Transverse colon (tissue), 4 donors: Measurements from ENCODE around the gene RAB25. TPM values are rescaled to one million over a fixed set of nuclear protein-coding genes. Genes with fewer than 3 reads are reported as not detected.
A peak's percentile ranks its signal among the peaks of the same experiment; 100 is the strongest.

Experiments
- DNase-seq: peaks from one replicate; pipeline ENCODE4 v3.0.0-alpha.2; 2019
- H3K27ac ChIP-seq, 4 donors: fragments of 200-600 bp; sonication (generic); 2 replicates each; pipeline ENCODE4 v1.5.1; 2016 to 2018; ENCODE audit warnings: inconsistent platforms in 4 of 4
- H3K27me3 ChIP-seq: fragments of 200-600 bp; sonication (generic); 2 replicates; pipeline ENCODE4 v1.5.1; 2017; ENCODE audit warnings: inconsistent platforms
- H3K36me3 ChIP-seq, 4 donors: fragments of 200-600 bp; sonication (generic); 2 replicates each; pipeline ENCODE4 v1.5.1; 2017 to 2019; ENCODE audit warnings: inconsistent platforms in 4 of 4
- H3K4me1 ChIP-seq, 4 donors: fragments of 200-600 bp; sonication (generic); 2 replicates each; pipeline ENCODE4 v1.5.1; 2017 to 2020; ENCODE audit warnings: inconsistent platforms in 4 of 4
- H3K4me3 ChIP-seq, 4 donors: fragments of 200-600 bp; sonication (generic); 1 replicate in 1 of 4; 2 replicates in 3 of 4; pipeline versions ENCODE4 v1.5.1 to v1.6.1; 2017 to 2019; ENCODE audit warnings: inconsistent platforms in 4 of 4
- H3K9me3 ChIP-seq, 2 donors: fragments of 200-600 bp; sonication (generic); 2 replicates each; pipeline ENCODE4 v1.5.1; 2017 to 2019; ENCODE audit warnings: inconsistent platforms in 2 of 2
- EP300 ChIP-seq: sonication (generic); formaldehyde crosslinking; IDR thresholded peaks from one replicate; pipeline ENCODE4 v1.6.1; 2017; ENCODE audit warnings: antibody characterized with exemption, low read depth
- POLR2A ChIP-seq: fragments of 450-650 bp; IDR thresholded peaks from one replicate; pipeline ENCODE4 v1.6.1; 2016; ENCODE audit warnings: antibody characterized with exemption, mild to moderate bottlenecking, moderate library complexity
- POLR2AphosphoS5 ChIP-seq, 3 donors: sonication (generic); formaldehyde crosslinking; IDR thresholded peaks; one replicate each; pipeline ENCODE4 v1.6.1; 2016; ENCODE audit warnings: antibody characterized with exemption in 3 of 3
- WGBS, 2 donors: methylation state at CpG; one replicate each; pipeline ENCODE4 v1.1.5; 2018; ENCODE audit warnings: low coverage in 1 of 2; 5-methylcytosine and 5-hydroxymethylcytosine counted together
- in situ Hi-C, 4 donors: fragments of 200-750 bp; cut with MboI; loops; one replicate each; pipeline versions ENCODE4 v1.15.0 to v1.15.1; 2017; ENCODE audit warnings: low sequenced_read_pairs in 3 of 4, low pct_ligation_motif_present in 1 of 4, low pct_unique_long_range_greater_than_20kb in 1 of 4
- intact Hi-C: fragments of 100-400 bp; cut with DNase I; formaldehyde crosslinking; loops from one replicate; pipeline ENCODE4 v1.15.1; 2023; ENCODE audit warnings: low total_unique reads
- total RNA-seq, 4 donors: library from RNA; depleted of rRNA; stranded (reverse); fragments of >200 nt; gene quantifications; one replicate each; pipeline ENCODE4 v1.1.0, GENCODE V29; 2016
- TF ChIP-seq, protein P1 (sequence below), 5 experiments: fragments of 200-600 bp in 3 of 5; fragments of 450-650 bp in 2 of 5; sonication (generic) in 3 of 5; IDR thresholded peaks; 1 replicate in 2 of 5; 2 replicates in 3 of 5; pipeline ENCODE4 v1.5.1; 2016 to 2017; ENCODE audit warnings: antibody characterized with exemption in 5 of 5, inconsistent platforms in 3 of 5, mild to moderate bottlenecking in 2 of 5, moderate library complexity in 1 of 5

Gene RAB25
- total RNA-seq, 4 donors from 2014 or later: 140 to 213 (median 174) TPM

GRCh38 chr1:156098784-156099183 lies 37.8 kb downstream of the RAB25 start:
- Histone ChIP-seq H3K27me3 (no peaks in the 10 kb centered on the region), H3K4me3 (no peak overlapping the region), H3K27ac (no peak overlapping the region), H3K36me3 (no peaks in the 10 kb centered on the region), H3K9me3 (no peaks in the 10 kb centered on the region), H3K4me1 (peaks cover 27 to 66% (median 39%) of the 10 kb centered on the region in 4 donors)
- TF ChIP-seq, protein P1, sequence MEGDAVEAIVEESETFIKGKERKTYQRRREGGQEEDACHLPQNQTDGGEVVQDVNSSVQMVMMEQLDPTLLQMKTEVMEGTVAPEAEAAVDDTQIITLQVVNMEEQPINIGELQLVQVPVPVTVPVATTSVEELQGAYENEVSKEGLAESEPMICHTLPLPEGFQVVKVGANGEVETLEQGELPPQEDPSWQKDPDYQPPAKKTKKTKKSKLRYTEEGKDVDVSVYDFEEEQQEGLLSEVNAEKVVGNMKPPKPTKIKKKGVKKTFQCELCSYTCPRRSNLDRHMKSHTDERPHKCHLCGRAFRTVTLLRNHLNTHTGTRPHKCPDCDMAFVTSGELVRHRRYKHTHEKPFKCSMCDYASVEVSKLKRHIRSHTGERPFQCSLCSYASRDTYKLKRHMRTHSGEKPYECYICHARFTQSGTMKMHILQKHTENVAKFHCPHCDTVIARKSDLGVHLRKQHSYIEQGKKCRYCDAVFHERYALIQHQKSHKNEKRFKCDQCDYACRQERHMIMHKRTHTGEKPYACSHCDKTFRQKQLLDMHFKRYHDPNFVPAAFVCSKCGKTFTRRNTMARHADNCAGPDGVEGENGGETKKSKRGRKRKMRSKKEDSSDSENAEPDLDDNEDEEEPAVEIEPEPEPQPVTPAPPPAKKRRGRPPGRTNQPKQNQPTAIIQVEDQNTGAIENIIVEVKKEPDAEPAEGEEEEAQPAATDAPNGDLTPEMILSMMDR (IDR thresholded peaks at IDR 0.05): no peak
- TF ChIP-seq POLR2AphosphoS5 (IDR thresholded peaks at IDR 0.05) (no peak), EP300 (no peak), POLR2A (no peak)
- in situ Hi-C loops: loop anchor here (5.0 to 25.0 kb wide), 3 partner anchors 34 to 126 kb away; partner anchors contain the start of gene PMF1 (in 1 of the 4)
- intact Hi-C loops: no loop called here
- DNase-seq: no peak
- WGBS, 2 donors: 80% methylated on average over 2 of the region's 2 CpGs; no CpG with 5 or more reads in 1 of the 2 donors

GRCh38 chr1:156099282-156099681 lies 38.3 kb downstream of the RAB25 start:
- Histone ChIP-seq H3K4me3 (no peak overlapping the region), H3K27ac (peak overlapping the region in 1 of 4 donors; percentile 91), H3K36me3 (no peaks in the 10 kb centered on the region), H3K4me1 (peaks cover 32 to 71% (median 44%) of the 10 kb centered on the region in 4 donors), H3K9me3 (no peaks in the 10 kb centered on the region), H3K27me3 (no peaks in the 10 kb centered on the region)
- 78 to 85% methylated on average over 3 of the region's 3 CpGs for WGBS, 2 donors
- in situ Hi-C loops (loop anchor here (5.0 to 25.0 kb wide), 3 partner anchors 33 to 126 kb away; partner anchors contain the start of gene PMF1 (in 1 of the 4)), intact Hi-C loops (no loop called here)
- no peak for DNase-seq
- no peak for TF ChIP-seq EP300
- TF ChIP-seq, protein P1 (IDR thresholded peaks at IDR 0.05): no peak
- no peak for TF ChIP-seq POLR2A
- no peak for TF ChIP-seq POLR2AphosphoS5 (IDR thresholded peaks at IDR 0.05)

GRCh38 chr1:156100205-156100995 lies 39.4 kb downstream of the RAB25 start:
- Histone ChIP-seq H3K9me3 (no peaks in the 10 kb centered on the region), H3K36me3 (no peaks in the 10 kb centered on the region), H3K4me3 (no peak overlapping the region), H3K27me3 (no peaks in the 10 kb centered on the region), H3K4me1 (peaks cover 43 to 82% (median 55%) of the 10 kb centered on the region in 4 donors), H3K27ac (peak overlapping the region; percentile 57 to 97 (median 92))
- intact Hi-C loops (no loop called here), in situ Hi-C loops (no loop called here)
- WGBS, 2 donors: 50 to 54% methylated on average over 4 of the region's 4 CpGs
- TF ChIP-seq, protein P1 (IDR thresholded peaks at IDR 0.05): no peak
- TF ChIP-seq POLR2AphosphoS5 (IDR thresholded peaks at IDR 0.05): peak in 1 of 3 donors; percentile 12
- DNase-seq: peak; percentile 44

DNA sequence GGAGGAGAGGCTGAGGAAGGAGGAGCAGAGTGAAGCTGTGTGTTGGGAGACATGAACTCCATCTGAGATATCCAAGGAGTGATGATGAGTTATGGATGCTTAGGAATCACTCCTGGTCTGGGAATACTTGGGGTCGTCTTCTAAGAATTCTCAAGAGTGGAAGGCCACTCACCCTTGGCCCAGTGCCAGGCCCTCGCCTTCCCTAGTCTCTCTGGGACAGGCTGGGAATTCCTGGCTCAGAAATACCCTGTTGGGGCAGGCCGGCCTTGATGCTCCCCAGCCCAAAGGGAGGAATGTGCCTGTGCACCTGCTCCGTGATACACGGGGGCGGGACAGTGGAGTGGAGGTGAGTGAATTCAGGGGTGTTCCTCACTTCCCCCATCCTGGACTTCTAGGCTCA lies 40.9 kb downstream of the RAB25 start:
- Histone ChIP-seq H3K4me3 (no peak overlapping the region), H3K9me3 (no peaks in the 10 kb centered on the region), H3K27ac (peak overlapping the region; percentile 91 to 97 (median 94)), H3K27me3 (no peaks in the 10 kb centered on the region), H3K36me3 (no peaks in the 10 kb centered on the region), H3K4me1 (peaks cover 41 to 80% (median 66%) of the 10 kb centered on the region in 4 donors)
- intact Hi-C loops: no loop called here
- WGBS, 2 donors: 69 to 80% methylated on average over 2 to 6 of the region's 6 CpGs
- TF ChIP-seq POLR2AphosphoS5 (IDR thresholded peaks at IDR 0.05): no peak
- TF ChIP-seq POLR2A: no peak
- TF ChIP-seq, protein P1 (IDR thresholded peaks at IDR 0.05): no peak
- TF ChIP-seq EP300: no peak
- no peak for DNase-seq
- in situ Hi-C loops: no loop called here
